NCI-H1694 treated with DMSO at 0.1 percent for 48 hours (cell line): ENCODE data around the gene IFNL4.
"Not testable (repeated sequence)": the region's sequence is repeated elsewhere in the genome, so short reads cannot be mapped to it uniquely, and the experiment has no call there.

Experiments
- DNase-seq: peaks from one replicate; lab custom pipeline; 2025; lab: John Stamatoyannopoulos, UW

The IFNL4 gene

GRCh38 chr19:39254531-39255345 lies 6.1 kb upstream of the IFNL4 start:
- no peak for DNase-seq

GRCh38 chr19:39253374-39254149 lies 4.9 kb upstream of the IFNL4 start:
- no peak for DNase-seq

- DNase-seq: no peak
These were observed 3.8 kb upstream of the IFNL4 start for GRCh38 chr19:39252458-39252857.

GRCh38 chr19:39251846-39252245 lies 3.2 kb upstream of the IFNL4 start:
- DNase-seq: no peak

- no peak for DNase-seq
These were observed 2.4 kb upstream of the IFNL4 start for GRCh38 chr19:39251081-39251480.

GRCh38 chr19:39247701-39248664 lies 673 bp downstream of the IFNL4 start:
- DNase-seq: no peak

- DNase-seq: no peak
These were observed 1.5 kb downstream of the IFNL4 start for GRCh38 chr19:39246951-39247669.

- not testable (repeated sequence) for DNase-seq
These were observed 3.5 kb downstream of the IFNL4 start for GRCh38 chr19:39245166-39245565.

GRCh38 chr19:39244410-39245100 lies 4.1 kb downstream of the IFNL4 start, which contains the start of gene IFNL3:
TSS of gene IFNL3 (minus strand) at chr19:39245006. CDS start at chr19:39244967, 39 bp downstream.
- DNase-seq: not testable (repeated sequence)

GRCh38 chr19:39243741-39244140 lies 4.9 kb downstream of the IFNL4 start:
- DNase-seq: not testable (repeated sequence)

- DNase-seq: no peak
These were observed 8.2 kb downstream of the IFNL4 start for GRCh38 chr19:39240421-39240820.

- DNase-seq: no peak
These were observed 9.7 kb downstream of the IFNL4 start for GRCh38 chr19:39238944-39239343.

GRCh38 chr19:39238209-39238608 lies 10.4 kb downstream of the IFNL4 start:
- no peak for DNase-seq

GRCh38 chr19:39237200-39238184 lies 11.2 kb downstream of the IFNL4 start:
- DNase-seq: no peak

- DNase-seq: no peak
These were observed 12.1 kb downstream of the IFNL4 start for GRCh38 chr19:39236527-39236926.

GRCh38 chr19:39232708-39233107 lies 15.9 kb downstream of the IFNL4 start:
- DNase-seq: no peak

GRCh38 chr19:39230096-39230764 lies 18.4 kb downstream of the IFNL4 start:
- no peak for DNase-seq

GRCh38 chr19:39224910-39225309 lies 23.7 kb downstream of the IFNL4 start:
- DNase-seq: no peak
